GM21390 (cell line): Measurements from ENCODE around the gene BMPR1B.

Experiments used
- ATAC-seq: cut with Tn5 transposase; IDR thresholded peaks from one replicate; pipeline ENCODE4 v1.9.1; 2021; ENCODE audit not compliant: unreplicated experiment

Gene BMPR1B

GRCh38 chr4:95080969-95081368 lies 323.2 kb downstream of the BMPR1B start:
- no peak for ATAC-seq

GRCh38 chr4:95084584-95084983 lies 326.8 kb downstream of the BMPR1B start:
- no peak for ATAC-seq

GRCh38 chr4:95085124-95085833 lies 327.5 kb downstream of the BMPR1B start:
- ATAC-seq: no peak

- ATAC-seq: no peak
Observed at GRCh38 chr4:95086551-95086950, 328.8 kb downstream of the BMPR1B start.

GRCh38 chr4:95087657-95088455 lies 330.1 kb downstream of the BMPR1B start:
- ATAC-seq: no peak

- ATAC-seq: no peak
Observed at GRCh38 chr4:95091272-95091671, 333.5 kb downstream of the BMPR1B start.

GRCh38 chr4:95092766-95093165 lies 335.0 kb downstream of the BMPR1B start:
- no peak for ATAC-seq

GRCh38 chr4:95093460-95093859 lies 335.7 kb downstream of the BMPR1B start:
- no peak for ATAC-seq

GRCh38 chr4:95093936-95094929 lies 336.5 kb downstream of the BMPR1B start:
- no peak for ATAC-seq

- no peak for ATAC-seq
Observed at GRCh38 chr4:95095348-95095974, 337.7 kb downstream of the BMPR1B start.

GRCh38 chr4:95102162-95102790 lies 344.5 kb downstream of the BMPR1B start:
- no peak for ATAC-seq

GRCh38 chr4:95105112-95105511 lies 347.4 kb downstream of the BMPR1B start:
- no peak for ATAC-seq

- ATAC-seq: no peak
Observed at GRCh38 chr4:95105983-95106382, 348.2 kb downstream of the BMPR1B start.

GRCh38 chr4:95106408-95106928 lies 348.7 kb downstream of the BMPR1B start:
- no peak for ATAC-seq

- no peak for ATAC-seq
Observed at GRCh38 chr4:95107004-95107403, 349.2 kb downstream of the BMPR1B start.

GRCh38 chr4:95107635-95108034 lies 349.9 kb downstream of the BMPR1B start:
- ATAC-seq: no peak

- no peak for ATAC-seq
Observed at GRCh38 chr4:95108883-95109421, 351.2 kb downstream of the BMPR1B start.

GRCh38 chr4:95114521-95114920 lies 356.8 kb downstream of the BMPR1B start:
- ATAC-seq: no peak

- no peak for ATAC-seq
Observed at GRCh38 chr4:95118497-95118896, 360.7 kb downstream of the BMPR1B start.

GRCh38 chr4:95120456-95120855 lies 362.7 kb downstream of the BMPR1B start:
- ATAC-seq: no peak
